SW480 (cell line): Measurements from ENCODE around the gene ST8SIA4.
A peak's percentile ranks its signal among the peaks of the same experiment; 100 is the strongest.
"Not testable (repeated sequence)": the region's sequence is repeated elsewhere in the genome, so short reads cannot be mapped to it uniquely, and the experiment has no call there.

Source experiments
- DNase-seq: peaks from one replicate; pipeline ENCODE4 v3.0.0-alpha.2; 2016; ENCODE audit warnings: low spot score

The ST8SIA4 gene

GRCh38 chr5:100787648-100788047, 115.4 kb downstream of the ST8SIA4 start:
- DNase-seq = no peak

DNA sequence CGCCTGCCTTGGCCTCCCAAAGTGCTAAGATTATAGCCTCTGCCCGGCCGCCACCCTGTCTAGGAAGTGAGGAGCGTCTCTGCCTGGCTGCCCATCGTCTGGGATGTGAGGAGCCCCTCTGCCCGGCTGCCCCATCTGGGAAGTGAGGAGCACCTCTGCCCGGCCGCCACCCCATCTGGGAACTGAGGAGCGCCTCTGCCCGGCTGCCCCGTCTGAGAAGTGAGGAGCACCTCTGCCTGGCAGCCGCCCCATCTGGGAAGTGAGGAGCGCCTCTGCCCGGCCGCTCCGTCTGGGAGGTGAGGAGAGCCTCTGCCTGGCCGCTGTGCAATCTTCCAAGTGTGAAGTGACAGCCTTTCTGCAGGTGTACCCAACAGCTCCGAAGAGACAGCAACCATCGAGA, 117.5 kb downstream of the ST8SIA4 start:
- not testable (repeated sequence) for DNase-seq

DNA sequence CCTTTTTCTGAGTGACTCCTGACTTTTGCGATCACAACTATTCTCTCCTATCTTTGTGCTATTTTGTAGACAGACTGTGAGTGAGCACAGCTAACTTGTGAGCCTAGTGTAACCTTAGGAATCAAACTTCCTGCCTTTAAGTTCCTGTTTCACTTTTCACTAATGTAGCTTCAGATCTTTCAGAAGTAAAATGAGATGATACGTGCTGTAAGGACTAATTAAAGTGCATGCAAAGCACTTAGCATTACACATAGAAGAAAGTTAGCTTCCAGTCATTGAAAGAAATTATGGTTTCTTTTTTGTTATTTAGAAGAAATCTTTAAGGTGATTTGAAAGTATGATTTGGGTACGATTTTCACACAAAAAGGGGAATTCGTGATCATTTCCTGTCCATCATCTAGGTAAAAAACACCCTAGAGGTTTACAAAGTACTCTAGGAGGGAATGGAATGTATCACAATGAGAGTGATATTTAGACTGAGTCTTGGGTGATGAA, 122.7 kb downstream of the ST8SIA4 start:
- no peak for DNase-seq

GRCh38 chr5:100779669-100780375, 123.3 kb downstream of the ST8SIA4 start:
- no peak for DNase-seq

GRCh38 chr5:100777680-100778300, 125.3 kb downstream of the ST8SIA4 start:
- DNase-seq = peak; percentile 20

DNA sequence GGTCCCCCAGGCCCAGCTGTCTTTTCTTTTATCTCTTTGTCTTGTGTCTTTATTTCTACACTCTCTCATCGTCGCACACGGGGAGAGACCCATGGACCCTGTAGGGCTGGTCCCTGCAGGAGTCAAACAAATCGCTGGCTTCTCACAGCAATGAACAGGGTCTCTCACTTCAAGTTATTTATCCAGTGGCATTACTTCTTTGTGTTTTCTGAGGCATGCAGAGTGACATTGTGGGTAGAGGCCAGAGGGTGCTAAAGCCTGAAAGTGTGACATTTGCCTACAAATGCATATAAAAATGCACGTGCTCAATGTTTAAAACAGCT, 127.6 kb downstream of the ST8SIA4 start:
- no peak for DNase-seq

GRCh38 chr5:100772548-100772947, 130.5 kb downstream of the ST8SIA4 start:
- DNase-seq = no peak

DNA sequence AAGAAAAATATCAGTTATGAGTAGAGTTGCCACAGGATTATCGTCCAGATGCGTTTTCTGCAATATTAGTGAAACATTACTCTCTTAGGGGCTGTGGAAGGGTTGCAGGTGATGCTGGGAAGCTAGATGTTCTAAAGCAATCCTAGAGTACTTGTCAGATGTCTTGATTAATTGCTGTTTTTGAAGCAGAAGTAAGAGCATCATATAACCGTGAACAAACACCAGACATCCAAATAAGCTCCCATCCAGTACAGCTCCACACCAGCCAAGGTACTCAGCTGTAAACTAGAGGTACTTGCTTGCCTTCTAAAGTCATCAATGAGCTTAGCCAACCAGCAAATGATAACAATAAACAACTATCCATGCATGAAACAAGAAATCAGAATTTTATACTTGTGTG, 131.1 kb downstream of the ST8SIA4 start:
- no peak for DNase-seq

GRCh38 chr5:100771181-100771580, 131.9 kb downstream of the ST8SIA4 start:
- DNase-seq = no peak

DNA sequence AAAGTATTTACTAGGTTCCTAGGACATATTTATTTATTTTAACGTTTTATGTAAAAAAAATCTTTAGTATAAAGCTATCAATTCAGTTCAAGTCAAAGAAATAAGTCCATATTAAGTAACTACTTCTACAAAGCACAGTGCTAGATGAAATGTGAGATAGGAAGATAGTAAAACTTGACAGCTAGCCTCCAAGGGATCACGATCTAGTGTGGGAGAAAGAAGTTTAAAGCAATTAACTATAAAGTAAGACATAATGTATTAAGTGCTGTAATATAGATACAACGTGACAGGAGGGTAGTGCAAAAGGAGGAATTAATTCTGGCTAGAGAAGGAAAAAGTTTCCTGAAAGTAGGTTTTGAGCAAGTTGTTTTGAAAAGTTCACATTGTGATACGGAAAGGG, 134.9 kb downstream of the ST8SIA4 start:
- no peak for DNase-seq

DNA sequence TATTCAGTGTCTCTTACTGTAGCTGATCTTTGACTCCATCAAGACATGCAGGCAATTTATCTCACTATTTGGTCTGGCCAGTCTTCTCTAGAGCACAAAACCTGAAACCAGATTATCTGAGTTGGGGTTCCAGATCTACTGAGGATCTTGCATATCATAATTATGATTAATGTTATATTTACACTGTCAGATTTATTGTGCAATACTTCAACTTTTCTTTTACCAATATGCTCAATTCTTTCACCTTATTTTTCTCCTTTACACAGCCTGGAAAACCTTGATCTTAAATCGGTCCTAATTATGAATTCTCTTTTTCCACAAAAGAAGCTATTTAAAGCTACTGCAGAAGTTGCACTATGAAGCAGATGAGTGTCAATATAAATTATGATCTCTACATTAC, 140.1 kb downstream of the ST8SIA4 start:
- no peak for DNase-seq

DNA sequence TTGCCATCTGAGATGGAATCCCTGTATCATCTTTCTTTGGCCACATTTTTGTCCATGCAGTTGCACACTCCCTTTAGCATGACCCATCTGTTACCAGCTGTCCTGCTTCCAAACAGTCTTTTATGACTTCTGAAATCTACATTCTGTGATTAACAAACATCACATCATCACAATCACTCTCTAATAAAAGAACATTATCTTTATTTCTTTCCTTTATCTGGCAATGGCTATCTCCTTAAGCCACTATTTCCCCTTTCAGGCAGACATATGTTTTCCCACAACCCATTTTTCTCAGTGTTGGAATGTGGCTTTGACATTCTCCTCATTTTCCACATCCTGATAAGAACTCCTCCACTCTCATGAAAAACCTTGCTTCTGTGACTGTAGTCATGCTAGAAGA, 141.0 kb downstream of the ST8SIA4 start:
- no peak for DNase-seq

GRCh38 chr5:100761192-100761591, 141.9 kb downstream of the ST8SIA4 start:
- DNase-seq = no peak

- no peak for DNase-seq
These were observed 142.4 kb downstream of the ST8SIA4 start for GRCh38 chr5:100760688-100761087.

DNA sequence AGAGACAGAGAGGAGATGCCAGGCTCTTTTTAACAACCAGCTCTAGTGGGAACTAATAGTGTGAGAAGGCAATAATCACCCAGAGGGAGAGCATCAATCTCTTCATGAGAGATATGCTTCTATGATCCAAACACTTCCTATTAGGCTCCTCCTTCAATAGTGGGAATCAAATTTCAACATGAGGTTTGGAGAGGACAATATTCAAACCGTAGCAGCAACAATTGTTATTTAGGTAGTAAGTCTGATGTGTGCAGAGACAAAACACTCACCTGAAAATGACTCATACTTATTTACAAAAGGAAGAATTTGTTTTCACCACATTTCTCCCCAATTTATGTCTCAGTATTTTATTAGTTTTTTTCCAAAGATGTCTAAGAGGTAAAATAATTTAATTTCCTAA, 144.3 kb downstream of the ST8SIA4 start:
- DNase-seq = peak; percentile 18

- no peak for DNase-seq
These were observed 144.8 kb downstream of the ST8SIA4 start for GRCh38 chr5:100758306-100758705.

GRCh38 chr5:100757618-100758017, 145.5 kb downstream of the ST8SIA4 start:
- no peak for DNase-seq
